GM19351 (cell line): ENCODE data around the gene PRKAR1B.
"Not testable (repeated sequence)": the region's sequence is repeated elsewhere in the genome, so short reads cannot be mapped to it uniquely, and the experiment has no call there.

Source experiments
- ATAC-seq: cut with Tn5 transposase; IDR thresholded peaks from one replicate; pipeline ENCODE4 v1.9.1; 2021; ENCODE audit warnings: mild to moderate bottlenecking, moderate library complexity; ENCODE audit not compliant: unreplicated experiment

PRKAR1B gene

DNA sequence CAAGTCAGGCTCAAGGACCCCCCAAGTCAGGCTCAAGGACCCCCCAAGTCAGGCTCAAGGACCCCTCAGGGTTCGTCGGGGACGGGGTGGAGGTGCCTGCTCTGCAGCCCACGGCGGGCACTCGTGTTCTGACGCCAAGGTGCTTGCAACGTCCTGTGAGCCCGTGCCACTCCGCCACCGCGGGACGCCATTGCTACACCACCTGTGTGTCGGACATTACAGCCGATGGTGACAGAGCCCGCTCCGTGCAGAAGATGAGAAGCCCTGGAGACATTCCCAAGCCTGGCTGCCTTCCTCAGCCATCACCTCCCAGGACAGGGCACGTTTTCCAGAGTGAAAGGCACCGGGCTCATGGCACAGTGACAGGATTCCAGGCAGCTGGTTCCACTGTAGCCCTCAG lies 98.3 kb downstream of the PRKAR1B start:
- no peak for ATAC-seq

GRCh38 chr7:628402-628763 lies 98.7 kb downstream of the PRKAR1B start:
- ATAC-seq: no peak

- no peak for ATAC-seq
Observed at GRCh38 chr7:627661-628401, 99.2 kb downstream of the PRKAR1B start.

DNA sequence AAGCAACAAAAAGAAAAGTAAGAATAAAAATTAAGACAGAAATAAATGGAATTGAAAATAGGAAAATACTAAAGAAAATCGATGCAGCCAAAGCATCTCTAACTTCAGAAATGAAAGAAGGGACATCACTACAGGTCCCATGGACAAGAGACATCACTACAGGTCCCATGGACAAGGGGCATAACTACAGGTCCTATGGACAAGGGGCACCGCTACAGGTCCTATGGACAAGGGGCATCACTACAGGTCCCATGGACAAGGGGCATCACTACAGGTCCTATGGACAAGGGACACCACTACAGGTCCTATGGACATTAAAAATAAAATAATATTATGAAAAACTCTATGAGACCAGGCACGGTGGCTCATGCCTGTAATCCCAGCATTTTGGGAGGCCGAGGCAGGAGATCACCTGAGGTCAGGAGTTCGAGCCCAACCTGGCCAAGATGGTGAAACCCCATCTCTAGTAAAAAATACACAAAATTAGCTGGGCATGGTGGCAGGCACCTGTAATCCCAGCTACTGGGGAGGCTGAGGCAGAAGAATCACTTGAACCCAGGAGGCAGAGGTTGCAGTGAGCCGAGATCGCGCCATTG lies 101.6 kb downstream of the PRKAR1B start:
- no peak for ATAC-seq

DNA sequence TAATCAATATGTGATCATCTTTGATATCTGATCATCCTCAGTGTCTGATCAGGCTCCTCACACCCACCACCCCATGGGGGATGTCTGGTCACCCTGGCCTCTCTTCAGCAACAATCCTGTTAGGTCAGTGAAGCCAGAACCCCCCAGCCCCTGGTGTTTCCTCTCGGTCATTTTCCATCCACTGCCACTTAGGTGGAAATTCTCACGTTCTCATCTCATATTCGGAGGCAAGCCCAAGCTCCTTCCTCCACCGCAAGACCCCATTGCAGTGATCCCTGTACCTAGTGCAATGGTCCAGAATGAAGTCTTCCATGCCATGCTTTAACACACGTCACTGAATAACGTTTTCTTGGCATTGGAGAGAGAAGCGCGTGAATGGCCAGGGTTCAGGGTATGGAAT lies 103.6 kb downstream of the PRKAR1B start:
- ATAC-seq: no peak

DNA sequence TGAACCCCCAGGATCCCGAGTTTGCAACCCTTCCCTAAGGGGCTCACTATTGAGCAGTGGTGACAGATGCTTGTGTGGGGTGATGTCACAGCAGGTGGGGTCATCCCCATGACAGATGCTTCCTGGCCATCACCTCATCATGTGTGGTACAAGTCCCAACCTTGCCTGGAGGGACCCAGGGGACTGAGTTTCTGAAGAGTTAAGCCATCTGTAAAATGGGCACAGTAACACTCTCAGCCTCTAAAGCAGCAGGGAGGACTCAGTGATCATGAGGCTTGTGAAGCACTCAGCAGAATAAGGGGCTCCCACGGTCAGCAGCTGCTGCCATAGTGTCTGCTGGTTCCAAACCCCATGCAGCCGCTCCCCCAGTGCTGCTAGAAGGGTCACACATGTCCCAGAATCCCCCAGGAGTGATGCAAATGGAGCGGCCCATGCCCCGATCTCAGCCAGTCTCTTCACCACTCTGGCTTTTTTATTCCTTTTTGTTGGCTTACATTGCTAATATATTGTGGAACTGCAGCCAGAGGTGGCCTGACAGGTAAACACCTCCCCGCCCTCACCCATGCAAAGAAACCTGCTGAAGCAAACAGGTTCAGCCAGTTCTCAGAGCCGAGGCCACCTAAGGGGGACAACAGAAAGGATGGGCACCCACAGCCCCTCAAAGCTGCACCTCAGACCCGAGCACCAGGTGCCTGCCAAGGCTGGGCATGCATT lies 105.4 kb downstream of the PRKAR1B start:
- ATAC-seq: no peak

DNA sequence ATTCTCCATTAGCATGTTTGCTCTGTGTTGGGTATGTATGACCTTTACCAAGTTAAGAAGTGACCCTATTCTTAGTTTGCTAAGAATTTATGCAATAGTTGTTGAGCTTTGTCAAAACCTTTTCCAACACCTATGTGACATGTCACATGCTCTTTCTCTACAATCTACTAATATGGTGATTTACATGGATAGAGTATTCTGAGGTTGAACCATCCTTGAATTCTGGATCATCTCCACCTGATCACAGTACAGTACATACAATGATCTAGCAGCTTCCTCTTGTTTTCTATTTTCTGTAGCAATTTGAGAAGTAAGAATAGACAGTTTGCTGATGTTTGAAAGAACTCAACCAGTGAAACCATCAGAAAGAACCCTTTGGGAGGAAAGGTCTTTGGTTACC lies 106.2 kb downstream of the PRKAR1B start:
- no peak for ATAC-seq

DNA sequence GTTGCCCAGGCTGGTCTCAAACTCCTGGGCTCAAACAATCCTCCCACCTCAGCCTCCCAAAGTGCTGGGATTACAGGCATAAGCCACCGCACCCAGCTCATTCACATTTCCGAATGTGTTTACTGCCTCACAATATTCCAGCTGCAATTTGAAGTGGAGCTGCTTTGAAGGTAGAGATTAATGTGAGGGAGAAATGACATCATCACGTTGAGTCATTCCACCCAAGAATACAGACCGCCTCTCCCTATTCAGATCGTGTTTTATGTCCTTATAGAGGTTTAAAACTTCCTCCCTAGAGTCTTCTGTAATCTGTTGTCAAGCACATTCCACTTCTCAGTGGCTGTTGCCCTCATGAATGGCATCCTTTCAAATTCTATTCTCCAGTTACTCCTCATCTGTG lies 107.0 kb downstream of the PRKAR1B start:
- ATAC-seq: no peak

DNA sequence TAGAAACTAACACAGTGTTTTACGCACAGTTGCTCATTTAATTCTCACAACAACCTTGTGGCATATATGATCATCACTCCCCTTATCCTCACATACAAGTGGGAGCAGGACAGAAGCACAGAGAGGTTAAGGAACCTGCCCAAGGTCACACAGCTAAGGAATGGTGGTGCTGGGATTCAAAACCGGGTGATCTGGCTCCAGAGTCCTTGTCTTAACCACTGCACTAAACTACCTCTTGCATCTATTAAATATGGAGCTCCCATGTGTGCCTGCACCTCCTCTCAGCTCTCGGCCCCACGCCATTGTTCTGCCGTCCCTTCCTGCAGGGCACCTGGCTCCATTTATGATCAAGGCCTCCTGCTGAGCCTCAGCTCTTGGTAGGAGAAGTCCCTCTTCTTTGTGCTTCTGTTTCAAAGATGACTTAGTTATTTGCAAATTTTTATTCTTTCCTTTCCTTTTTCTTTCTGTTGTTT lies 107.7 kb downstream of the PRKAR1B start:
- no peak for ATAC-seq

DNA sequence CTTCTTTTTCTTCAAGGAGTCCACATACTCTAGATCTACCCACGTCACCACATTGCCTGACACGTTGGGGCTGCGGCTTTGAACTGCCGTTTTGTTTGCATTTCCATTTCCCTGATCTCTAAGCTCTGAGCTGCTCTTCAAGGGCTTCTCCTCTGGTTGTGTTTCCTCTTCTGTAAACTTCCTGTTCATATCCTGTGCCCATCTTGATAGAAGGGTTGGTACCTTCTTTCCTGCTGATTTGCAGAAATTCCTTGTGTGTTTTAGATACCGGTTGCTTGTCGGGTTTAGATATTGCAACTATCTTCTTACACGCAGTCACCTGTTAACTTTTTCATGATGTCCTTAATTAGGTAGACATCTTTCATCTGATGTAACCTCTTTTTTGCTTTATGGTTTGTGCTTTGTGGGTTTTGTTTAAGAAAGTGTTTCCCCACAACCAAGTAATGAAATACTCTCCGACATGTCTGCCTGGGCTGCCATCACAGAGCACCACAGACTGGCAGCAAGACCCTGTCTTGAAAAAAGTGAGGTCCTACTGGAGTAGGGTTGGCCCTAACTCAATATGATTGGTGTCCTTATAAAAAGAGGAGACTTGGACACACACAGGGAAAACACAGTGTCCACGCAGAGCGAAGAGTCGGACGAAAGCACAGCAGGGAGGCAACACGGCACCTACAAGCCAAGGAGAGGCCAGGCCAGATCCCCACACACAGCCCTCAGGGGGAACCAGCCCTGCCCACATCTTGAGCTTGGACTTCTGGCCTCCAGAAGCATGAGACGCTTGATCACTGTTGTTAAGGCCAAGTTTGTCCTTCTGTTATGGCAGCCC lies 108.3 kb downstream of the PRKAR1B start:
- no peak for ATAC-seq

DNA sequence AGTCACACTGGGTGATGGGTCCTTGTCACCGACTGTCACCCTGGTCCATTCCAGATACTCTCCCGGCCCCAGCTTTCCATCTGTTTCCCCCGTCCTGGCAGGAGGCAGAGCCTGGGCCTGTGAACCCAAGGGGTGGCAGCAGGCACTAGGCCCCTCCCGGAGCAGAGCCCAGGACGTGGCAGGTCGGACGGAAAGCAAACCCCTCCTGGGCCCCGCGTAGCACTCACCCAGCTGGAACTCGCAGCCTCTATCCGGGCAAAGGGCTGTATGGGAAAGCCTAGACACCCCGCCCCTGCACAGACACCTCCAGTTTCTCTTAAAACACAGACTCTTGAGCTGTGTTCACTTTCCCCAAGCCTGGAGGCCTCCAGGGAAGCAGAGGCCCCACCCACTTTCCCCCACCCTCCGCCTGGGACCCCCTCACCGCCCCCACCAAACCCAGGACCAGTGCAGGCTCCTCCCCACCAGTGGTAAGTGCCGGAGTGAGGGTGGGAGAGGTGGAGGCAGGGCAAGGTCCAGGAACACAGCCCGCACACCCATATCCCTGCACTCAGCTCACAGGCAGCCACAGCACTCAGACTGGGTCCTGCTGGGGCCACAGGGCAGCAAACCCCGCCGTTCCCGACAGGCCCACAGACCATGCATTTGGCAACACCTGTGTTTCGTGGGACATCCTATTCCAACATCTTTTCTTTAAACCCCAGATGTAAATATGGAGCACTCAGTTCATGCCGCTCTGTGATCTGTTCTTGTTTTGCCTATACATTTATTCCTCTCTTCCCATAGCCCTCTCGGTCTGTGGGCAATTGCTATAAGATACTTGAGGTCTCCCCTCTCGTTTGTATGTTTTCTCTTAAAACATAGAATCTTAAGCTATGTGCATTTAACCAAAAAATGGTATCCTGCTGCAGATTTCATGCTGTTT lies 109.2 kb downstream of the PRKAR1B start:
- no peak for ATAC-seq

GRCh38 chr7:613442-614140 lies 113.5 kb downstream of the PRKAR1B start:
- no peak for ATAC-seq

GRCh38 chr7:611837-612236 lies 115.2 kb downstream of the PRKAR1B start:
- ATAC-seq: not testable (repeated sequence)

DNA sequence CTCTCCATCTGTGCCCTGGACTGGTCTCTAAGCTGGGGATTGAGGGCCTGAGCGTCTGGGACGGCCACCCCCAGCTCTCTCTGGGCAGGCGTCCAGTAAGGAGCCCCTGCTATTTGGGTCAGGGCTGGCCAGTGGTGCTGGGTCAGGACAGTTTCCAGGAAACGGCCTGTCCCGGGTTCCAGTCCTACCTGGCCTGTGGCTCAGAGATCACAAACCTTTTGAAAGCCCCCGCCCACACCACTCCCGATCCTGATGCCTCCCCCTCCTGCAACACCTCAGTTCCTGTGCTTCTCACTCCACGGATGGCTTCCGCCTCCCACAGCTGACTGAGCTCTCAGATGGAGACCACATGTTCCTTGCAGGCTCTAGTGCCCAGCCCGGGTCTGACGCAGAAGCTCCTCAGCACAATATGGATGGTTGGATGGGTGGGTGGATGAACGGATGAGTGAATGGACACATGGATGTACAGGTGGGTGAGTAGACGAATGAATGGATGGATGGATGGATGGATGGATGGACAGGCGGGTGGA lies 115.7 kb downstream of the PRKAR1B start:
- ATAC-seq: no peak

DNA sequence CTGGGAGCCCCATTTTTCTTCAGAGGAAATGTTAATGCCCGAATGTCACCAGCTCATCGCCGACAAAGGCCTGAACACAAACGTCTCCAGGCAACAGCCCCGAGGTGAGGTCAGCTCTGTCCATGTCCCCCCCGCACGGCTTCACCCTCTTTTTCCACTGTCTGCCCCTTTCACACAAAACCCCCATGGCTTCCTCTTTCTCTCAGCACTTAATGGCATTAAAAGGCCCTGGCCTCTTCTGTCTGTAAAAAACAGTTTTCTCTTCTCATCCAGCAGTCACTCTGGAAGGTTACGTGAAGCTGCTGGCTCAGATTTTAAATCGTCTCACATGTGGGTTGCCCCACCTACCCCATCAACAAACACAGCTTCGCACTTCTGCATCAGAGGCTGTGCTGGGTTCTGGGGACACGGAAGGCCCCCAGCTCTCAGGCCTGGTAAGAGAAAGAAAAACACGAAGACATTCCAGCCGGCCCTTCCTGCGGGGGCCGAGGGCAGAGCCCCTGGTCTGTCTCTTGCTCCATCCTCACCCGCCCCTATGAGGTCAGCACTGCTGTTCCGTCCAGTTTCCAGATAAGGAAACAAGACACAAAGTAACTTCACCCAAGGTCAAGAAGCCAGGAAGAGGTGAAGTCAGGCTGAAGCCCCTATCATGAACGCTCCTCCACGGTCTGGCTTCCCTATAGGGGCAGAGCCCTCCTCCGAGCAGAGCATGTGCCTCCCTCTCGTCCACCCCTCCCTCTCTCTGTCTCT lies 116.4 kb downstream of the PRKAR1B start:
- no peak for ATAC-seq

DNA sequence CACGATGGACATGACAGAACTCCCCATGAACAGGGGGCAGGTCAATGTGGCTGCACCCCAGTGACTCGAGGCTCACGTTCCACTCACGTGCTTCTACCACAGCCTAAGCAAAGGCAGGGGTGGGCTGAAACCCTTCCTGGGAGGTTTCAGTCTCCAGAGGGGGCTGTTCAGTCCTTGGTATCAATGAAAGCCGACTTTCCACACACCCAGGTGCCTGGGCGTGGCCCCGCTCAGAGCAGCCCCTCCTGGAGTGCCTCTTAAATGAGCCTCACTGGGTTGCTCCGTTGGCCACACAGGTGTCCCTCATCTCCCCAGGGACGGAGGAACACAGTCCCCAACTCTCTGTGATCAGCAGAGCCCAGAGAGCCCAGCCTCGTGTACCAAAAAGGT lies 116.9 kb downstream of the PRKAR1B start:
- ATAC-seq: no peak

GRCh38 chr7:609365-609764 lies 117.7 kb downstream of the PRKAR1B start:
- ATAC-seq: no peak

- no peak for ATAC-seq
Observed at GRCh38 chr7:608954-609353, 118.1 kb downstream of the PRKAR1B start.

- ATAC-seq: no peak
Observed at GRCh38 chr7:608361-608760, 118.7 kb downstream of the PRKAR1B start.
